Progenitor cell of endocrine pancreas (in vitro differentiated cells): ENCODE measurements around the gene ZCCHC3. TPM values are rescaled to one million over a fixed set of nuclear protein-coding genes. Genes with fewer than 3 reads are reported as not detected.

Experiments
- DNase-seq: peaks from one replicate; pipeline ENCODE4 v3.0.0; 2021; ENCODE audit warnings: low spot score; ENCODE audit not compliant: unreplicated experiment
- H3K27ac Mint-ChIP-seq: 2 replicates; pipeline ENCODE4 v1.8.0; 2021; ENCODE audit warnings: mild to moderate bottlenecking, moderate library complexity, mixed read lengths
- H3K27me3 Mint-ChIP-seq: 2 replicates; pipeline ENCODE4 v1.8.0; 2021; ENCODE audit warnings: mixed read lengths
- H3K36me3 Mint-ChIP-seq: 2 replicates; pipeline ENCODE4 v1.8.0; 2022; ENCODE audit warnings: mixed read lengths; ENCODE audit not compliant: insufficient read depth
- H3K4me1 Mint-ChIP-seq: 2 replicates; pipeline ENCODE4 v1.8.0; 2021; ENCODE audit warnings: low read depth, mixed read lengths
- H3K4me3 Mint-ChIP-seq: 2 replicates; pipeline ENCODE4 v1.8.0; 2021; ENCODE audit warnings: low read depth, mild to moderate bottlenecking, moderate library complexity, mixed read lengths
- H3K9me3 Mint-ChIP-seq: 2 replicates; pipeline ENCODE4 v1.8.0; 2021; ENCODE audit warnings: low read depth, mixed read lengths
- CTCF ChIP-seq: fragments of 200-600 bp; sonication (generic); IDR thresholded peaks from one replicate; pipeline ENCODE4 v1.5.0; 2021; ENCODE audit warnings: antibody characterized with exemption, mild to moderate bottlenecking; ENCODE audit not compliant: unreplicated experiment
- total RNA-seq: library from RNA; stranded (reverse); gene quantifications from 2 replicates; pipeline ENCODE4 v1.2.1, GENCODE V29; 2021

Gene ZCCHC3
- total RNA-seq, 1 donor from 2014 or later = 31.2 TPM

GRCh38 chr20:270517-270916, 26.9 kb upstream of the ZCCHC3 start:
- no peak overlapping the region for H3K4me3 Mint-ChIP-seq
- no peak overlapping the region for H3K27ac Mint-ChIP-seq
- H3K36me3 Mint-ChIP-seq = peaks cover 14% of the 10 kb centered on the region
- no peak for TF ChIP-seq CTCF
- peaks cover 10% of the 10 kb centered on the region for H3K27me3 Mint-ChIP-seq
- no peak for DNase-seq
- H3K9me3 Mint-ChIP-seq = peaks cover 3% of the 10 kb centered on the region
- peaks cover 4% of the 10 kb centered on the region for H3K4me1 Mint-ChIP-seq

GRCh38 chr20:271069-271468, 26.3 kb upstream of the ZCCHC3 start:
- Mint-ChIP-seq H3K27ac (no peak overlapping the region), H3K4me3 (no peak overlapping the region), H3K27me3 (peaks cover 7% of the 10 kb centered on the region), H3K4me1 (peaks cover 4% of the 10 kb centered on the region), H3K36me3 (peaks cover 17% of the 10 kb centered on the region), H3K9me3 (peaks cover 3% of the 10 kb centered on the region)
- TF ChIP-seq CTCF = no peak
- no peak for DNase-seq

- no peak overlapping the region for H3K4me3 Mint-ChIP-seq
- TF ChIP-seq CTCF = no peak
- H3K36me3 Mint-ChIP-seq = peaks cover 22% of the 10 kb centered on the region
- H3K27me3 Mint-ChIP-seq = peaks cover 3% of the 10 kb centered on the region
- H3K27ac Mint-ChIP-seq = no peak overlapping the region
- H3K4me1 Mint-ChIP-seq = peaks cover 2% of the 10 kb centered on the region
- DNase-seq = no peak
- peaks cover under 1% of the 10 kb centered on the region for H3K9me3 Mint-ChIP-seq
Measured at GRCh38 chr20:271528-271927, 25.8 kb upstream of the ZCCHC3 start.

- Mint-ChIP-seq H3K36me3 (peaks cover 28% of the 10 kb centered on the region), H3K27ac (no peak overlapping the region), H3K4me3 (no peak overlapping the region), H3K27me3 (no peaks in the 10 kb centered on the region), H3K9me3 (no peaks in the 10 kb centered on the region), H3K4me1 (no peaks in the 10 kb centered on the region)
- TF ChIP-seq CTCF = no peak
- DNase-seq = no peak
Measured at GRCh38 chr20:272718-273117, 24.7 kb upstream of the ZCCHC3 start.

GRCh38 chr20:273884-274283, 23.5 kb upstream of the ZCCHC3 start:
- Mint-ChIP-seq H3K27ac (no peak overlapping the region), H3K36me3 (peaks cover 35% of the 10 kb centered on the region), H3K9me3 (no peaks in the 10 kb centered on the region), H3K27me3 (no peaks in the 10 kb centered on the region), H3K4me3 (no peak overlapping the region), H3K4me1 (no peaks in the 10 kb centered on the region)
- no peak for TF ChIP-seq CTCF
- DNase-seq = no peak

- H3K36me3 Mint-ChIP-seq = peaks cover 35% of the 10 kb centered on the region
- TF ChIP-seq CTCF = no peak
- no peaks in the 10 kb centered on the region for H3K4me1 Mint-ChIP-seq
Measured at GRCh38 chr20:275791-276190, 21.6 kb upstream of the ZCCHC3 start.

More at GRCh38 chr20:275791-276190, 21.6 kb upstream of the ZCCHC3 start:
- H3K9me3 Mint-ChIP-seq = no peaks in the 10 kb centered on the region
- no peak for DNase-seq
- H3K27me3 Mint-ChIP-seq = no peaks in the 10 kb centered on the region
- H3K4me3 Mint-ChIP-seq = no peak overlapping the region
- H3K27ac Mint-ChIP-seq = no peak overlapping the region
